NCI-H510A (cell line): Measurements from ENCODE around the gene ATP2A1.
"Not testable (repeated sequence)": the region's sequence is repeated elsewhere in the genome, so short reads cannot be mapped to it uniquely, and the experiment has no call there.

Source experiments
- DNase-seq: peaks from one replicate; lab custom pipeline; 2025; lab: John Stamatoyannopoulos, UW

Gene ATP2A1

GRCh38 chr16:28910086-28911031, 32.1 kb downstream of the ATP2A1 start:
- peak; percentile 67 for DNase-seq

GRCh38 chr16:28912558-28912957, 34.3 kb downstream of the ATP2A1 start:
- DNase-seq = no peak

- peak; percentile 96 for DNase-seq
Measured at GRCh38 chr16:28913946-28914724, 35.8 kb downstream of the ATP2A1 start.

- DNase-seq = no peak
Measured at GRCh38 chr16:28915181-28915580, 36.9 kb downstream of the ATP2A1 start.

GRCh38 chr16:28917095-28917494, 38.8 kb downstream of the ATP2A1 start:
- DNase-seq = no peak

GRCh38 chr16:28918698-28919097, 40.4 kb downstream of the ATP2A1 start:
- DNase-seq = no peak

GRCh38 chr16:28923231-28923587, 44.9 kb downstream of the ATP2A1 start:
- no peak for DNase-seq

GRCh38 chr16:28923652-28924398, 45.5 kb downstream of the ATP2A1 start:
- DNase-seq = no peak

- no peak for DNase-seq
Measured at GRCh38 chr16:28924399-28924761, 46.1 kb downstream of the ATP2A1 start.

- peak; percentile 96 for DNase-seq
Measured at GRCh38 chr16:28924762-28925385, 46.6 kb downstream of the ATP2A1 start, which contains the start of gene RABEP2. Gene RABEP2 (minus strand): TSS chr16:28925238. CDS start chr16:28925163, 75 bp downstream.

GRCh38 chr16:28925386-28926228, 47.3 kb downstream of the ATP2A1 start:
- DNase-seq = peak; percentile 83

GRCh38 chr16:28926284-28926683, 48.0 kb downstream of the ATP2A1 start:
- DNase-seq = not testable (repeated sequence)

GRCh38 chr16:28927815-28928214, 49.5 kb downstream of the ATP2A1 start:
- no peak for DNase-seq

- no peak for DNase-seq
Measured at GRCh38 chr16:28930203-28930602, 51.9 kb downstream of the ATP2A1 start.

GRCh38 chr16:28930652-28931051, 52.4 kb downstream of the ATP2A1 start:
- DNase-seq = no peak

- no peak for DNase-seq
Measured at GRCh38 chr16:28931801-28932225, 53.5 kb downstream of the ATP2A1 start, which contains the start of gene CD19. Gene CD19 (plus strand): TSS chr16:28931971. CDS start chr16:28932001, 30 bp downstream.

- no peak for DNase-seq
Measured at GRCh38 chr16:28932339-28933141, 54.3 kb downstream of the ATP2A1 start.

- no peak for DNase-seq
Measured at GRCh38 chr16:28933171-28933570, 54.9 kb downstream of the ATP2A1 start.

GRCh38 chr16:28935346-28935745, 57.1 kb downstream of the ATP2A1 start:
- DNase-seq = no peak
